T47D (cell line): ENCODE measurements around the gene SLC47A2.
A peak's percentile ranks its signal among the peaks of the same experiment; 100 is the strongest.
"Not testable (repeated sequence)": the region's sequence is repeated elsewhere in the genome, so short reads cannot be mapped to it uniquely, and the experiment has no call there.

Experiments
- DNase-seq, 2 experiments: peaks; one replicate each; pipeline versions ENCODE4 v3.0.0 to v3.0.0-alpha.2; 2011 to 2012; ENCODE audit warnings: low read depth in 1 of 2, low spot score in 1 of 2
- JUND ChIP-seq: IDR thresholded peaks from 2 replicates; pipeline ENCODE4 v1.6.1; 2012; ENCODE audit warnings: low read depth
- in situ Hi-C: cut with HindIII; loops from 2 replicates; pipeline ENCODE4 v1.10.0; 2016; ENCODE audit warnings: low sequenced_read_pairs, low pct_unique_long_range_greater_than_20kb

Gene SLC47A2

GRCh38 chr17:19716108-19717030, at the start of gene SLC47A2:
SLC47A2 (minus strand) TSS chr17:19716584; CDS start chr17:19716555, 29 bp downstream.
- in situ Hi-C loops: no loop called here
- TF ChIP-seq JUND: no peak
- DNase-seq: no peak

- DNase-seq: no peak
- TF ChIP-seq JUND: no peak
- in situ Hi-C loops: no loop called here
These were observed 49.6 kb upstream of the SLC47A2 start for GRCh38 chr17:19766016-19766415.

GRCh38 chr17:19763991-19764390, 47.6 kb upstream of the SLC47A2 start:
- in situ Hi-C loops: not testable (repeated sequence)

GRCh38 chr17:19763416-19763815, 47.0 kb upstream of the SLC47A2 start:
- in situ Hi-C loops: no loop called here
- no peak for DNase-seq
- no peak for TF ChIP-seq JUND

More at GRCh38 chr17:19763991-19764390, 47.6 kb upstream of the SLC47A2 start:
- DNase-seq: not testable (repeated sequence)

- in situ Hi-C loops: no loop called here
- DNase-seq: peak; percentile 63 to 75
These were observed 46.2 kb upstream of the SLC47A2 start for GRCh38 chr17:19762515-19762961.

GRCh38 chr17:19760746-19761145, 44.4 kb upstream of the SLC47A2 start:
- DNase-seq: no peak
- no peak for TF ChIP-seq JUND
- in situ Hi-C loops: no loop called here

More at GRCh38 chr17:19762515-19762961, 46.2 kb upstream of the SLC47A2 start:
- TF ChIP-seq JUND: no peak

- in situ Hi-C loops: no loop called here
- TF ChIP-seq JUND: no peak
- DNase-seq: no peak
These were observed 43.5 kb upstream of the SLC47A2 start for GRCh38 chr17:19759568-19760549.

- in situ Hi-C loops: no loop called here
- no peak for DNase-seq
- no peak for TF ChIP-seq JUND
These were observed 41.3 kb upstream of the SLC47A2 start for GRCh38 chr17:19757536-19758180.

GRCh38 chr17:19756546-19756945, 40.2 kb upstream of the SLC47A2 start:
- no peak for TF ChIP-seq JUND
- in situ Hi-C loops: no loop called here
- no peak for DNase-seq

- in situ Hi-C loops: no loop called here
- DNase-seq: no peak
- TF ChIP-seq JUND: no peak
These were observed 39.6 kb upstream of the SLC47A2 start for GRCh38 chr17:19755821-19756510.

- in situ Hi-C loops: no loop called here
- no peak for TF ChIP-seq JUND
- no peak for DNase-seq
These were observed 39.0 kb upstream of the SLC47A2 start for GRCh38 chr17:19755392-19755791.
